ENCODE measurements around the gene NIPA2. TPM values are rescaled to one million over a fixed set of nuclear protein-coding genes. Genes with fewer than 3 reads are reported as not detected.

Gene NIPA2
- total and polyA plus RNA-seq, 5 donors from 2014 or later, result 39.6 to 66.4 (median 56.8) TPM

DNA sequence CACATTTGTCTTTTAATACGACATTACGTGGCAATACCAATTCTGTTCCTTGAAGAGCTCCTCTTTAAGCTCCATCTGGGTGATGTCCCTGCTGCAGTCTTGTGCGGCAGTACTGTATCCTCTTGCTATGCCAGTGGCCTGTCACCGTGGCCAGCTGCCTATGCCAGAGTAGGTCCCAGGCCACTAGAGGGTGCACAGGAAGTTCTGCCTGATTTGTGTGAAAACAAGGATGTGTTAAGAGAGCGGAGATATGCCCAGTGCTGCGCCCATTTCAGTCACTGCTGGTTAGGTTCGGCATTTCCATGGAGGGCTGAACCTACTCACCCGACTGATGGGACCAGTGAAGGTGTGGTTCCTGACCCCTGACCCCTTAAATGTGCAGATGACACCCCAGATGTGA, 26.8 kb upstream of the NIPA2 start:
- no peaks in the 10 kb centered on the region for H3K9me3 ChIP-seq (ENCODE audit: control insufficient read depth in 2 of 2, low read length in 2 of 2)
- no peaks in the 10 kb centered on the region for H3K4me1 ChIP-seq (ENCODE audit: control insufficient read depth, insufficient read depth, low read length, poor library complexity, severe bottlenecking)
- Mint-ChIP-seq H3K27ac (peak overlapping the region in 1 of 3 donors; percentile 34), H3K27me3 (no peaks in the 10 kb centered on the region), H3K9me3 (no peaks in the 10 kb centered on the region), H3K36me3 (peaks cover 23% of the 10 kb centered on the region), H3K4me3 (no peak overlapping the region), H3K4me1 (peaks cover 4 to 14% (median 8%) of the 10 kb centered on the region in 4 donors)
- H3K36me3 ChIP-seq (ENCODE audit: control insufficient read depth, insufficient read depth, low read length), result peaks cover 4% of the 10 kb centered on the region
- ATAC-seq (ENCODE audit: low read depth in 2 of 2) (no peak), DNase-seq (peak in 1 of 3 donors; percentile 29)
- H3K27me3 ChIP-seq (ENCODE audit: control insufficient read depth, insufficient read depth, low read length), result no peaks in the 10 kb centered on the region
- H3K4me3 ChIP-seq (ENCODE audit: low read depth, low read length), result no peak overlapping the region
- H3K27ac ChIP-seq (ENCODE audit: insufficient read depth, low read length, poor library complexity, severe bottlenecking), result no peak overlapping the region

DNA sequence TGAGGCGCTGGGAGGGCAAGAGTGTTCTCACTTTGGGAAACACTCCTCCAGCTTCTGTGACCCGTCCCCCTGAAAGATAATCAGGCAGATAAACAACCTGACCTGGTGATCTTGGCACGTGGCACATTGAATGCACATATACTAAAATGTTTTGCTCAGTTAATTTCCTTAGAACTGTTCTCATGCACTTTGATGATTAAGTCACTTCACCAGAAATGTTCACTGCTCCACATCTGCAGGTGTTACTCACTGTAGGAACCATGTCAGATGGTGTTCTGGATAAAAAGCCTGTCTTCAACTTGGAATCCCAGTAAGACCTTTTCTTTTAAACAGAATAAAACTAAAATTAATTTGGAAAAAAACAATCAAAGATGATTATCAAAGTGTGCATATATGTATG, 24.6 kb upstream of the NIPA2 start:
- H3K4me1 ChIP-seq (ENCODE audit: control insufficient read depth, insufficient read depth, low read length, poor library complexity, severe bottlenecking), result no peaks in the 10 kb centered on the region
- no peaks in the 10 kb centered on the region for H3K9me3 ChIP-seq (ENCODE audit: control insufficient read depth in 2 of 2, low read length in 2 of 2)
- no peak overlapping the region for H3K27ac ChIP-seq (ENCODE audit: insufficient read depth, low read length, poor library complexity, severe bottlenecking)
- no peak for DNase-seq
- Mint-ChIP-seq H3K27me3 (no peaks in the 10 kb centered on the region), H3K9me3 (no peaks in the 10 kb centered on the region), H3K36me3 (peaks cover 23% of the 10 kb centered on the region), H3K4me1 (peaks cover 4 to 13% (median 6%) of the 10 kb centered on the region in 4 donors), H3K27ac (no peak overlapping the region), H3K4me3 (no peak overlapping the region)
- ATAC-seq (ENCODE audit: low read depth in 2 of 2), result no peak
- no peak overlapping the region for H3K4me3 ChIP-seq (ENCODE audit: low read depth, low read length)
- peaks cover 4% of the 10 kb centered on the region for H3K36me3 ChIP-seq (ENCODE audit: control insufficient read depth, insufficient read depth, low read length)
- H3K27me3 ChIP-seq (ENCODE audit: control insufficient read depth, insufficient read depth, low read length), result no peaks in the 10 kb centered on the region

DNA sequence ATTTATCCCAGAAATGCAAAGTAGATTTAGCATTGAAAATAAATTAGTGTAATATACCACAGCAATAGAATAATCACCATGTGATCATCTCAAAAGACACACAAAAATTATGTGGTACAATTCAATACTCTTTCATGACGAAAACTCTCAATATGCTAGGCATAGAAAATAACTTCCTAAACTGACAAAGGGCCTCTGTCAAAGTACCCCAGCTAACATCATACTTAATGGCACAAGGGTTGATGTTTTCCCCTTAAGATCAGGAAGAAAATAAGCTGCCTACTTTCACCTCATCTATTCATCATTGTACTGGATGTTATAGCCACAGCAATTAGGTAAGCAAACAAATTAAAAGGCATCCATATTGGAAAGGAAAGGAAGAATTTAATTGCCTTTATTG, 22.7 kb upstream of the NIPA2 start:
- Histone ChIP-seq H3K27ac (ENCODE audit: insufficient read depth, low read length, poor library complexity, severe bottlenecking) (no peak overlapping the region), H3K9me3 (ENCODE audit: control insufficient read depth in 2 of 2, low read length in 2 of 2) (no peaks in the 10 kb centered on the region), H3K4me3 (ENCODE audit: low read depth, low read length) (no peak overlapping the region), H3K27me3 (ENCODE audit: control insufficient read depth, insufficient read depth, low read length) (no peaks in the 10 kb centered on the region), H3K36me3 (ENCODE audit: control insufficient read depth, insufficient read depth, low read length) (peaks cover 11% of the 10 kb centered on the region), H3K4me1 (ENCODE audit: control insufficient read depth, insufficient read depth, low read length, poor library complexity, severe bottlenecking) (no peaks in the 10 kb centered on the region)
- no peak overlapping the region for H3K4me3 Mint-ChIP-seq
- peak overlapping the region in 1 of 3 donors; percentile 52 for H3K27ac Mint-ChIP-seq
- ATAC-seq (ENCODE audit: low read depth in 2 of 2) (no peak), DNase-seq (no peak)
- H3K4me1 Mint-ChIP-seq, result no peaks in the 10 kb centered on the region
- H3K27me3 Mint-ChIP-seq, result no peaks in the 10 kb centered on the region
- no peaks in the 10 kb centered on the region for H3K9me3 Mint-ChIP-seq
- peaks cover 32% of the 10 kb centered on the region for H3K36me3 Mint-ChIP-seq

GRCh38 chr15:22819651-22820050, 18.8 kb upstream of the NIPA2 start:
- peaks cover 0 to 2% (median 0%) of the 10 kb centered on the region in 4 donors for H3K4me1 Mint-ChIP-seq
- H3K4me3 Mint-ChIP-seq, result no peak overlapping the region
- Histone ChIP-seq H3K4me3 (ENCODE audit: low read depth, low read length) (no peak overlapping the region), H3K27ac (ENCODE audit: insufficient read depth, low read length, poor library complexity, severe bottlenecking) (no peak overlapping the region), H3K4me1 (ENCODE audit: control insufficient read depth, insufficient read depth, low read length, poor library complexity, severe bottlenecking) (no peaks in the 10 kb centered on the region), H3K27me3 (ENCODE audit: control insufficient read depth, insufficient read depth, low read length) (no peaks in the 10 kb centered on the region), H3K9me3 (ENCODE audit: control insufficient read depth in 2 of 2, low read length in 2 of 2) (no peaks in the 10 kb centered on the region), H3K36me3 (ENCODE audit: control insufficient read depth, insufficient read depth, low read length) (peaks cover 34% of the 10 kb centered on the region)
- ATAC-seq (ENCODE audit: low read depth in 2 of 2) (no peak), DNase-seq (no peak)
- H3K27me3 Mint-ChIP-seq, result no peaks in the 10 kb centered on the region
- H3K27ac Mint-ChIP-seq, result peak overlapping the region in 1 of 3 donors; percentile 26
- H3K36me3 Mint-ChIP-seq, result peaks cover 36% of the 10 kb centered on the region
- H3K9me3 Mint-ChIP-seq, result no peaks in the 10 kb centered on the region

- H3K4me1 Mint-ChIP-seq, result peaks cover 0 to 5% (median 0%) of the 10 kb centered on the region in 4 donors
- Histone ChIP-seq H3K4me3 (ENCODE audit: low read depth, low read length) (no peak overlapping the region), H3K4me1 (ENCODE audit: control insufficient read depth, insufficient read depth, low read length, poor library complexity, severe bottlenecking) (no peaks in the 10 kb centered on the region), H3K27me3 (ENCODE audit: control insufficient read depth, insufficient read depth, low read length) (no peaks in the 10 kb centered on the region), H3K9me3 (ENCODE audit: control insufficient read depth in 2 of 2, low read length in 2 of 2) (no peaks in the 10 kb centered on the region), H3K27ac (ENCODE audit: insufficient read depth, low read length, poor library complexity, severe bottlenecking) (no peak overlapping the region), H3K36me3 (ENCODE audit: control insufficient read depth, insufficient read depth, low read length) (peaks cover 63% of the 10 kb centered on the region)
- H3K9me3 Mint-ChIP-seq, result peaks cover 0 to 3% (median 0%) of the 10 kb centered on the region in 7 donors
- no peaks in the 10 kb centered on the region for H3K27me3 Mint-ChIP-seq
- peak overlapping the region in 1 of 3 donors; percentile 18 for H3K27ac Mint-ChIP-seq
- ATAC-seq (ENCODE audit: low read depth in 2 of 2) (no peak), DNase-seq (no peak)
- H3K4me3 Mint-ChIP-seq, result no peak overlapping the region
- peaks cover 48% of the 10 kb centered on the region for H3K36me3 Mint-ChIP-seq
These were observed 14.9 kb upstream of the NIPA2 start for GRCh38 chr15:22823495-22824128.

GRCh38 chr15:22827125-22827524, 11.3 kb upstream of the NIPA2 start:
- Mint-ChIP-seq H3K4me1 (peaks cover 0 to 5% (median 0%) of the 10 kb centered on the region in 4 donors), H3K36me3 (peaks cover 33% of the 10 kb centered on the region), H3K27me3 (no peaks in the 10 kb centered on the region), H3K9me3 (peaks cover 0 to 3% (median 0%) of the 10 kb centered on the region in 7 donors), H3K4me3 (no peak overlapping the region), H3K27ac (no peak overlapping the region)
- Histone ChIP-seq H3K4me1 (ENCODE audit: control insufficient read depth, insufficient read depth, low read length, poor library complexity, severe bottlenecking) (no peaks in the 10 kb centered on the region), H3K27me3 (ENCODE audit: control insufficient read depth, insufficient read depth, low read length) (no peaks in the 10 kb centered on the region), H3K27ac (ENCODE audit: insufficient read depth, low read length, poor library complexity, severe bottlenecking) (no peak overlapping the region), H3K9me3 (ENCODE audit: control insufficient read depth in 2 of 2, low read length in 2 of 2) (no peaks in the 10 kb centered on the region), H3K4me3 (ENCODE audit: low read depth, low read length) (no peak overlapping the region), H3K36me3 (ENCODE audit: control insufficient read depth, insufficient read depth, low read length) (peaks cover 45% of the 10 kb centered on the region)
- ATAC-seq (ENCODE audit: low read depth in 2 of 2) (no peak), DNase-seq (no peak)

DNA sequence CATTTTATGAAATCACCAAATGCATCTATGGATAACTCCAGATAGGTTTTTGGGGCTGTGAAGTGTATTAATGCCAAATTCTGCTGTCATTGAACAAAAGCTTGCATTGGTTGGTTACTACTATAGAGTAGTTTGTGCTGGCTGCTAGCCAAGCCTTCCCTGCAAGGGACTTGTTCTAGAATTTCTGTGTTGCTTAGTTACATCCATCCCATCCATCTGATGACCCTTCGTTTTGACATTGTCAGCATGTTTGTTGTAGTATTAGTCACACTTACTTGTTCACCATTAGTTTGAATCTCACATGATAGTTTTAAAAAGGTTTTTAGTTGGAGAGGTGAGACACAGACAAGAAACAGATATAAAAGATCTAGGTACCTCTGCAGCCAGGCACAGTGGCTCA, 7.0 kb upstream of the NIPA2 start:
- Histone ChIP-seq H3K36me3 (ENCODE audit: control insufficient read depth, insufficient read depth, low read length) (peaks cover 16% of the 10 kb centered on the region), H3K27ac (ENCODE audit: insufficient read depth, low read length, poor library complexity, severe bottlenecking) (no peak overlapping the region), H3K4me1 (ENCODE audit: control insufficient read depth, insufficient read depth, low read length, poor library complexity, severe bottlenecking) (no peaks in the 10 kb centered on the region), H3K27me3 (ENCODE audit: control insufficient read depth, insufficient read depth, low read length) (no peaks in the 10 kb centered on the region), H3K4me3 (ENCODE audit: low read depth, low read length) (no peak overlapping the region), H3K9me3 (ENCODE audit: control insufficient read depth in 2 of 2, low read length in 2 of 2) (no peaks in the 10 kb centered on the region)
- H3K27ac Mint-ChIP-seq, result no peak overlapping the region
- H3K9me3 Mint-ChIP-seq, result peaks cover 0 to 3% (median 0%) of the 10 kb centered on the region in 7 donors
- DNase-seq, result no peak
- peaks cover 15% of the 10 kb centered on the region for H3K36me3 Mint-ChIP-seq
- no peak overlapping the region for H3K4me3 Mint-ChIP-seq
- no peak for ATAC-seq (ENCODE audit: low read depth in 2 of 2)
- H3K27me3 Mint-ChIP-seq, result no peaks in the 10 kb centered on the region
- peaks cover 0 to 4% (median 0%) of the 10 kb centered on the region in 4 donors for H3K4me1 Mint-ChIP-seq

All from CD4-positive, CD25-positive, alpha-beta regulatory T cell (primary cell).